ENCODE results near the gene PUM2.
"Not testable (repeated sequence)": the region's sequence is repeated elsewhere in the genome, so short reads cannot be mapped to it uniquely, and the experiment has no call there.

Gene PUM2

DNA sequence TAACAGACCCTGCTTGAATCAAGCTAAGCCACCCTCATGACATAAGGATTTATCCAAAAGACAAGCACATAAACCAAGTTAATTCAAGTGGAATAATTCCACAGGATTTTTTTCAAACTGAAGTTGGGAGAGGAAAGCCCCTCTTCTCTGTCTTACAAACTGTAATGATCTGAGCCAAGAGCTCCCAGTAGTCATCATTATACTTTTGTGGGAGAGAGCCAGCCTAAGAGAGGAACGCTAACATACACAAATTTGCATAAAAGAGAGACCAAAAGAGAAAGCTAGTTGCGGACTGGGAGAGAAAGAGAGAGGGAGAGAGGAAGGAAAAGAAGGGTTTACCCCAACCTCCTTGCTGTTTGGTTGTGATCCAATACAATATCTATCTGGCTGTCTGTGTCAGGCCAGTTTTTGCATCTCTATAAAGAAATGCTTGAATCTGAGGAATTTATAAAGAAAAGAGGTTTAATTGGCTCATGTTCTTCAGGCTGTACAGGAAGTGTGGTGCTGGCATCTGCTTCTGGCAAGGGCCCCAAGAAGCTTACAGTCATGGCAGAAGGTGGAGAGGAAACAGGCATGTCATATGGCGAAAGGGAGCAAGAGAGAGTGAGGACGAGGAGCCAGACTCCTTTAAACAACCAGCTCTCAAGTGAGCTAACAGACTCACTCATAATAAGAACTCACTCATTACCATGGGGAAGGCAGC, 20.8 kb upstream of the PUM2 start:
- DNase-seq (ENCODE audit: low read depth, low spot score): no peak

DNA sequence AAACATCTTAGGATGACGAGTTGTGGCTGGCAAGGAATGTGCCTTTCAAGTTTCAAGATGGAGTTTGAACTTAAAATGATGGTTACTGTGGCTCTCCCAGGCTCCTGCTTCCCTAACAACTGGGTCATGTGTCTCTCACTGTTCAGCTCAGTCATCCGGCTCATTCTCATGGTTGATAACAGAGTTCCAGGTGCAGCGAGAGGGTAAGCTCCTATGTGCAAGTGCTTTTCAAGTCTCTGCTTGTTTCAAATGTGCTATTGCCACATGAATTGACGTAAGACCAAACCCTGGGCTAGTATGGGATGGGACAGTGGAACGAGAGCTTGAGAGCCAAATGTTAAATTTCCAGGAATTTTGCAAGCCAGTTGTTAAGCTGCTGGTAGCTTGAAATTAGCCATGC, 19.5 kb upstream of the PUM2 start:
- DNase-seq (ENCODE audit: low read depth, low spot score): no peak

DNA sequence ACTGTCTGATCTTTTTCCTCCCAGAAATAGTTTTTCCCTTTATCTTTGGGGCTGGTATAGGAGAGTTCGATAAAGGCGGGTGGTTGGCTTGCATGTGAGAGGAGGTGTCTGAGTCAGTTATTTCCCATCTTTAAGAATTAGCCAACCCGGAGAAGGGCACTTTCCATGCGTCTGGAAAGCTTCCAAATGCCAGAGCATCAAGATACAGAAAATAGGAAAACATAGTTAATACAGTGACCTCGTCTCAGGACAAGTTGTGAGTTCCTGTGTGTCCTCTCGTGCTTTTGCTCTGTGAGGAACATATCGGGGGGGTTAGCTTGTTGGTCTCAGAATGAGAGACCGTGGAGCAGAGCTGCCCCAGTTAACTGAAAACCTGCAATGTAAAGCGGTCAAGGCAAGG, 18.7 kb upstream of the PUM2 start:
- no peak for DNase-seq (ENCODE audit: low read depth, low spot score)

DNA sequence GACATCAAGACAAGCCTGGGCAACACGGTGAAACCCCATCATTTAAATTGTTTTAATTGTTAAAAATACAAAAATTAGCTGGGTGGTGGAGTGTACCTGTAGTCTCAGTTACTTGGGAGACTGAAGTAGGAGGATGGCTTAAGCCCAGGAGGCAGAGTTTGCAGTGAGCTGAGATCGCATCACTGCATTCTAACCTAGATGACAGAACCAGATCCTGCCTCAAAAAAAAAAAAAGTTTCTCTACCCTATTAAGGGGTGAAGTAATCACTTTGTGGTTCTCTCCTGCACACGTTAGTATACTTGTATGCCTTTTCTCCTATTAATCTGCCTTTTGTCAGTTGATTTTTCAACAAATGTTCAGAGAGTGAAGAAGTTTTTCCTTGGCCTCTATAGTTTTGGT, 18.1 kb upstream of the PUM2 start:
- DNase-seq (ENCODE audit: low read depth, low spot score): no peak

DNA sequence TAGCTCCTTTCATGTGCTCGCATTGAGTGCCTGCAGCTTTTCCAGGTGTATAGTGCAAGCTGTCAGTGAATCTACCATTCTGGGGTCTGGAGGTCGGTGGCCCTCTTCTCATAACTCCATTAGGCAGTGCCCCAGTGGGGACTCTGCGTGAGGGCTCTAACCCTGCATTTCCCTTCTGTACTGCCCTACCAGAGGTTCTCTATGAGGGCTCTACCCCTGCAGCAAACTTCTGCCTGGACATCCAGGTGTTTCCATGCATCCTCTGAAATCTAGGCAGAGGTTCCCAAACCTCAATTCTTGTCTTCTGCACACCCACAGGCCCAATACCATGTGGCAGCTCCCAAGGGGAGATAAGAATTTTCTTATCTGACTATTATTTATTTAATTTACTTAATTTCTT, 17.3 kb upstream of the PUM2 start:
- DNase-seq (ENCODE audit: low read depth, low spot score): not testable (repeated sequence)

DNA sequence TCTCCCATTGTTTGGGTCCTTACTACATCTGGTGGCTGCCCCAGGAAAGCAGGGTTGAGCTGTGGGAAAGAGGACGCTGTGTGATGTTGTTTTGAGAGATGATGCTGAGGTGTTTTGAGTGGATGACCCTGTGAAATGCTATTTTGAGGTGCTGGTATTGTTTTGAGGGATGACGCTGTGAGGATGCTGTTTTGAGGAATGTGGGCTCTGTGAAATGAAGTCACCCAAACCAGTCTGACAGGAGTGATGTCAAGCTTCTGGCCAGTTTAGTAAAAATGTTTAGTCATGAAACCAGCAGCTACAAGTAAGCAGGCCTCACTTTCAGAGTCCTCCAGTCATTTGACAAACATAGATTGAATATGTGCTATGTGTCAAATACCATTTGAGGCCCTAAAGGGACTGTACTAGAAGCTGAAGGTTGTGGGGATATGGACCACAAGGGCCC, 16.1 kb upstream of the PUM2 start:
- no peak for DNase-seq (ENCODE audit: low read depth, low spot score)

DNA sequence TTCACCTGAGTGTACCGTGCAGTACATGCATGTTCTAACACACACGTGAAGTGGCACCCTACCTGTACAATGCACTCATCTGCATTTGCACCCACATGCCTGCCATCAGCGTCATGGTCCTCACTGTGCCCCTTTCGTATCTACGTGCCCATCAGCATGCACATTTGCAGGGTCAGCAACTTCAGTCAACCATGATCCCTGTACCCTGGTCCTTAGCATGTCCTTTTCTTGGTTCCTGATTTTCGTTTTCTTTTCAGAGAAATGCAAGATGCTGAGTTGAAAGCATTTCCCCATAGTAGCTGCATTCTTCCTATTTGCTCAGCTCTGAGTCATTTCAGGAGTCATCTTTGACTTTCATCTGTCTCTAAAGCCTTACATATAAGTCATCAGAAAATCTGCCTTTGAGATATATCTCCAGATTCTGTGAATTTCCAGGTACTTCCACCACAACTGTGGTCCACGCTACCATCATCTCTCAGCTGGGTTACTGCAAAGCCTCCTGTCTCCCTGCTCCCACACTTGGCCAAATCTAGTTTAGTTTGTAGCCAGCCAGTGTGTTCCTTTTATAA, 14.7 kb upstream of the PUM2 start:
- DNase-seq (ENCODE audit: low read depth, low spot score): no peak

DNA sequence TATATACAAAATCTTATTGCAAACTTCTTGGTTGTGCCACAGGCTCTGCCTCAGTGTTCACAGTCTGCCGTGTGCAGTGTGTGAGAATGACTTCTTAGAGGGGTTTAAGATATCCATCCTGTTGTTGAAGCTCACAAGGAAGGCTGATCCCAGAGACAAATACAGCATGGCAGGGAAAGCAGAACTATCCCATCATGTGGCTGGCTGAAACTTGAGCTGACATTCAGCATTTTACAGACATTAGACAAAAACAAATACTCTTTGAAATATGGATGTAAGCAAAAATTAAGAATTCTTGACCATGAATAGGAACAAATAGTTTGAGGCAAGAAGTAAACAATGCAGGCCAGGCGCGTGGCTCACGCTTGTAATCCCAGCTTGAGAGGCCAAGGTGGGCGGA, 12.9 kb upstream of the PUM2 start:
- DNase-seq (ENCODE audit: low read depth, low spot score): no peak

DNA sequence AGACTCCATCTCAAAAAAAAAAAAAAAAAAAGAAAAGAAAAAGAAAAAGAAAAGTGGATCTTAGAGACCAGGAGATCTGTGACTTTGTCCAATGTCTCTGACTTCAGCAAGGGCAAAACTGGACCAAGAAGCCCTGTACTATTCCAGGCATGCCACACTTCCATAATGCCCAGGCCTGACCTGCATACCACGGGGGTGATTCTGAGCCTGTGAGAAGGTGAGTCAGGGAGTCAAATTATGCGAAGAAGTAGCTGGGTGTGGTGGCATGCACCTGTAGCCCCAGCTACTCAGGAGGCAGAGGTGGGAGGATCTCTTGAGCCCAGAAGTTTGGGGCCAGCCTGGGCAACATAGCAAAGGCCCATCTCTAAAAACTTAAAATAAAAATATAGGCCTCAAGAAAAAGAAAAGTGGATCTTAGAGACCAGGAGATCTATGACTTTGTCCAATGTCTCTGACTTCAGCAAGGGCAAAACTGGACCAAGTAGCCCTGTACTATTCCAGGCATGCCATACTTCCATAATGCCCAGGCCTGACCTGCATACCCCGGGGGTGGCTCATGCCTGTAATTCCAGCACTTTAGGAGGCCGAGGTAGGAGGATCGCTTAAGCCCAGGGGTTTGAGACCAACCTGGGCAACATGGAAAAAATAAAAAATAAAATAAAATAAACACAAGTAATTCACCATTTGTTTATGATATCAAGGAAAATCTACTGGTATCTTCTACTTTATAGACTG, 12.2 kb upstream of the PUM2 start:
- DNase-seq (ENCODE audit: low read depth, low spot score): no peak

DNA sequence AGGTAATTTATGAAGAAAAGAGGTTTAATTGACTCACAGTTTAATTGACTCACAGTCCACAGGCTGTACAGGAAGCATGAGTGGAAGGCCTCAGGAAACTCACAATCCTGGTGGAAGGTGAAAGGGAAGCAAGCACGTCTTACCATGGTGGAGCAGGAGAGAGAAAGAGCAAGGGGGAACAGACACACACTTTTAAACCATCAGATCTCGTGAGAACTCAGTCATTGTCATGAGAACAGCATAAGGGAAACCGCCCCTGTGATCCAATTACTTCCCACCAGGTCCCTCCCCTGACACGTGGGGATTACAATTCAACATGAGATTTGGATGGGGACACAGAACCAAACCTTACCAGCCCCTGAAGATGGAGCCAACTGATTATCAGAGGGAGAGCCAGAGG, 11.2 kb upstream of the PUM2 start:
- DNase-seq (ENCODE audit: low read depth, low spot score): no peak

DNA sequence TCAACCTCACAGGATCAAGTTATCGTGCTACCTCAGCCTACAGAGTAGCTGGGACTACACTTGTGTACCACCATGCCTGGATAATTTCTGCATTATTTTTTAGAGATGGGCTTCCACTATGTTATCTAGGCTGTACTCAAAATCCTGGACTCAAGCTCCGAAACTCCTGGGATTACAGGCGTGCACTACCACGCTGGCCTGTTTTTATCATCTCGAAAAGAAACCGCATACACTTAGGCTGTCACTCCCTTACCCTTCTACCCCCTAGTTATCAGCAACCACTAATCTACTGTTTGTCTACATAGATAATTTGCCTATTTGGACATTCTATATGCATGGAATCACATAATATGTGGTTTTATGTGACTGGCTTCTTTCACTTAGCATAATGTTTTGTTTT, 8.5 kb upstream of the PUM2 start:
- DNase-seq (ENCODE audit: low read depth, low spot score): no peak

DNA sequence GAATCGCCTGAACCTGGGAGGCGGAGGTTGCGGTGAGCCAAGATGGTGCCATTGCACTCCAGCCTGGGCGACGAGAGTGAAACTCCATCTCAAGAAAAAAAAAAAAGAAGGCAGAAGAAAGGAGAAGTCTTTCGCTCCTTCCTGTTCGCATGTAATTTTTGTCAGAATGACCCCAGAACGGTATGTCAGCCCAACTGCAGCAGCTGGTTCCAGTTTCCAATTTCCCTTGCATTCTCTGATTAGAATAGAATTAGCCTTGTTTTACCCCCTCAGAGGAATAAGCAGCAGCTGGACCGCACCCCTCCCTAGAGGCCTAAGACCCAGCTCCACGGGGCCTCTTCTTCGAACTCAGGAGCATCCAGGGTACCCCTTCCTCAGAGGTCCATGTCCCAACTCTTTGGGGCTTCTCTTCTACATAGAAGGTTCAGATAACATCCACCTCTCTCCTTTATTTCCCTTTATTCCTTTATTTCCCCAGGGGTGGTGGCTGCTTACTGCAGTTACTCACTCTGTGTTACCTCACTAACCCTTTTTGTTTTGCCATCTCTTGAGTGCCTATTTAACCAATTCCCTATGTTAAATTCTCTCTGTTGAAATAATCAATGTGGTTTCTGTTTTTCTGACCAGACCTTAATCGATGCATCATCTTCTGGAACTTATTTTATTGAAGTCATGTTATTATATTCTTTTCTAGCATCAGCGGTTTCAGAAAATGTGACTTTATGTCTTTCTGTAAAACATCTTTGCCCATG, 7.2 kb upstream of the PUM2 start:
- DNase-seq (ENCODE audit: low read depth, low spot score): no peak

DNA sequence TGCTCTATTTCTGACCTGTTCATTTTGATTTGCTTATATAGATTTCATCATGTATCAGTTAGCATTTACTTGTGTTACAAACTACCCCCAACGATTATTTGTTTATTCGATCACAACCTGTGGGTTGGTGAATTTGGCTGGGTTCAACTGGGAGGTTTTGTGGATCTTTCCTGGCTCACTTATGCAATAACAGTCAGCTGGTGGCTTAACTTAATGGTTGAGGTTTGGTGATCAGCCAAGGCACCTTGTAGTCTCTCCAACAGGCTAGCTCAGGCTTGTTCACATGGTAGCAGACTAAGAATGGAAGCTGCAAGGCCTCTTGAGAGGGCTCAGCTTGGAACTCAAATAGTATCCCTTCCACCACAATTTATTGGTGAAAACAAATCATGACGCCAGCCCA, 5.4 kb upstream of the PUM2 start:
- DNase-seq (ENCODE audit: low read depth, low spot score): peak; percentile 10

DNA sequence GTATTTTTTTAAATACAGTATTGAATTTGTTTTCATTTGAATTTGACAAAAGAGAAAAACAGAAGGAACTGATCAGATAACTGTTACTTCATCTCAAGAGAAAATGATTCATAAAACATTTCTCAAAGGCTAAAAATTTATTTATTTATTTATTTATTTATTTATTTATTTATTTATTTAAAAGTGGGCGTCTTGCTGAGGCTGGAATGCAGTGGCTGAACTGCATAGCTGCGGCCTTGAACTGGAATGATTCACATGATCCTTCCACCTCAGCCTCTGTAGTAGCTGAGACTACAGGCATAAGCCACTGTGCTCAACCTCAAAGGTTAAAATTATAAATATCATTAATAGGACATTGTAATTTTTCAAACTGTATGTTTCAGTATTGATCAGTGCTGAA, 4.5 kb upstream of the PUM2 start:
- DNase-seq (ENCODE audit: low read depth, low spot score): no peak

DNA sequence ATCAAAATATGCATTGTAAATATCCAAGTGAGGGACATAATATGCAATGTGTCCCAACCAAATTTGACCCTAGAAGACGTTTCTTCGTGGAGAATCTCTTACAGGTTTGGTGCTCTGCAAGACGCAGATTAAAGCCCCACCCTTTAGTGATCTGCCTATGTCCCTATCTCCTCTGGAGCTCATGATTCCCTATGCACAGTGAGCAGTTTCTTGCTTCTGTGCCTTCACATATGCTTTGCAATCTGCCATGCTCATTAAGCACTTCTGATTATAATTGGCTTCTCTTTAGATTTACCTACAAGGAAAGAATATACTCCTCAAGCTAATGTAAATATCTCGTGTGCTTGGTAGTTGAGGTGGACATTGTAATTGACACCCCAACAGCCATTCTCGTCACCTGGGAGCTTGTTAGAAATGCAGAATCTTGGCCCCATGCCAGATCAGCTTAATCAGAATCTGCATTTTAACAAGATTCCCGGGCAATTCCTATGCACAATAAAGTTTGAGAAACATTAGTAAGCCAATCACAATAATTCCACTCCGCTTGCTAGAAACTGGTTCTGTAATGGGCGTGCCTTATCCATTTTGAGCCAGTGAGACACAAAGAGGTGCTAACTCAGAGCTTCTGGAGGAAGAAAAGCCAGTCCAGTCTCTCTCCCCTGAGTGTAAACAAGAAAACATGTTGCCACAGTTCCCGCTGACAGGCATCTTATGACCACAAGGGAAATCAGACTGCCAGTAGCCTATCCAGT, 2.8 kb upstream of the PUM2 start:
- DNase-seq (ENCODE audit: low read depth, low spot score): no peak

DNA sequence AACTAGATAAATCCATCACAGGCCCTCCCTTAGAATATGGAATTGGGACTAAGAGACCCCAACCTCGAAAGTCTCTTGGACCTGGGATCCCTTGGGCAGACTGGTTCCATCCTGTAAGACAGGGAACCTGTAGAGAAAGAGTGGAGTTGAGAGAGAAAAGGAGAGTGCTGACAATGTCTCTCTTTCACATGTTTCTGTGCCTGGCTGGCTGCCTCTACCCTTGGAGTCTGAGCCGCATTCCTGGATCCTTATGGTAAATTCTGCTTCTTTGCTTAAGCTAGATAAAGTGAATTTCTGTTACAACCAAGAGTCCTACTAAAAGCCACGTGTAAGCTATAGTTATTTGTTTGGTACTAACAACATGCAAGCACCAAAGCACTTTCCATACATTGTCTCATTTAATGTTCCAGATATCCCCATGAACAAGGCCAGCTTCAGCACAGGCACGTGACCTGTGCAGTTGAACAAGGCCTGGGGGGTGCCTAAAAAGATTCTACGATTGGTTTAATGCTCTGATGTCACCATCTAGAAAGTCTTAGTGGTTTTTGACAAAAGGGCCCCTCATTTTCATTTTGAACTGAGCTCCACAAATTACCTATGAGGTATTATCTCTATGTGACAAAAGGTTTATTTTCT, 2.1 kb upstream of the PUM2 start:
- no peak for DNase-seq (ENCODE audit: low read depth, low spot score)

DNA sequence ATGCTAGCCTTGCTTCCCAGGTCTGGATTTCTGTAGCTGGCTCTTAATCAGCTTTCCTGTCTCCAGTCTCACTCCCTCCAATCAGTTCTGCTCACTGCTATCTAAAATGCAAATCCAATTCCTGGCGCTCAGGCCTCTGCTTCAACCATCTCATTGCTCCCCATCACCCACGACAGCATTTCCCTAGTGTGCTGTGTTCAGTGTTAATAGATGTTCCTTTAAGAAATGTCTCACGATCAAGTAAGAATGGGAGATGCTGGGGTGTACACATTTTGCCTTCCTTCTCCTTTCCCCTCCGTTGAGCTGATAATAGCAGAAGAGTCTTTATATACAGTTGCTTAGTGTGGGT, 1.6 kb upstream of the PUM2 start:
- no peak for DNase-seq (ENCODE audit: low read depth, low spot score)

DNA sequence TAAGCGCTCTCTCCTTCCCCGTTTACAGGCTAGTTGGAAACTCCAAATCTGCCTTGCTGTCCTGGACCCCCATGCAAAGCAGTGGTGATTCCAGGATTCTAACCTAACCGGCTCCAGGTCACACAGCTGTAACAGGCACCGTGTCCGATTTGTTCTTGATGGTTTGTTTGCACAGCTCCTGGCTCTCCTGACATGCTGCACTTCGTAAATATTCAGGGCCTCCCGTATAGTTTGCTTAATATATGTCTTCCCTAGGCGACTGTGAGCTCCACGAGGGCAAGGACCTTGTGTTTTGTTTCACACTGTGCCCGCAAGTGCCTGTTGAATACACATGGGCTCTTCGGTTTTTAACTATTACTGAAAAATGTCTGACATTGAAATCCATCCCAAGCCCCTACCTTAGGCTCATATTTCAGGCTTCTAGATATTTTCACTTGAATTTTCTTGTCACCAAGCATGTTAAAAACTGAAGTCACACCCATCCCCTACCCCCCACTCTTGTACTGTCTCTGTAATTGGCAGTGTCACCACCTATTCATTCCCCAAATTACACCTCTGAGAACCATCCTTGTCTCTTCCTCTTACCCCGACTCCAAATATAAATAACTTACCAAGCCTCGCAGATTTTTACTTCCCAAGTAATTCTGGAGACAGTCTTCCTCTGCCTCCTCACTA, 1.0 kb upstream of the PUM2 start:
- peak; percentile 8 for DNase-seq (ENCODE audit: low read depth, low spot score)

DNA sequence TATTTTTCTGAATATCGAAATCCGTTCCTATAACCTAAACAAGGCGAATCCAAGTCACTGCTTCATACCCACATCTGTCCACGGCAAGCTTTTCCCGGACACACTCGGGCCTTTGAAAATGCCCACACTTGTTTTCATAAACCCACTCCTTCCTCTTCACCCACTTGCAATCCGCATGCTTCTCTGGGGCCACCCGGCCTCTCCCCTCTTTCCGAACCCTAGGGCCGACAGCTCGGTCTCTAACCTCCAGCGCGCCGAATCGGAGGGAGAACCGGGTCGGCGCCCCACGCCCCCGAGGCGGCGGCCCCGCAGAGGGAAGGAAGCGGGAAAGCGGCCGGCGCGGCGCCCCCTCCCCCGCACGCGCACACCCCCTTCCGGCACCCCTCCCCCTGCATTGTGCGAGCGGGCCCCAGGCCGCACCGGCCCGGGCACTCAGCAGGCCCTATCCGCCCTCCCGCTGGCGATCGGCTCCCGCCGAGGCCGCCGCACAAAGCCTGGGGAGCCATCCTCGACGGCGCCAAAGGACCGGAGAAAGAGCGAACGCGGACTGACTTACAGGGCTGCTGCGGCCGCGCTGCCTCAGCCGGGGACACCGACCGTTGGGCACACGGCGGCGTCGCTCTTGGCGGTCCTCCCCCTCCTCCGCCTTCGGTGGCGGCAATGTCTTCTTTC, 467 bp downstream of the PUM2 start:
- no peak for DNase-seq (ENCODE audit: low read depth, low spot score)

DNA sequence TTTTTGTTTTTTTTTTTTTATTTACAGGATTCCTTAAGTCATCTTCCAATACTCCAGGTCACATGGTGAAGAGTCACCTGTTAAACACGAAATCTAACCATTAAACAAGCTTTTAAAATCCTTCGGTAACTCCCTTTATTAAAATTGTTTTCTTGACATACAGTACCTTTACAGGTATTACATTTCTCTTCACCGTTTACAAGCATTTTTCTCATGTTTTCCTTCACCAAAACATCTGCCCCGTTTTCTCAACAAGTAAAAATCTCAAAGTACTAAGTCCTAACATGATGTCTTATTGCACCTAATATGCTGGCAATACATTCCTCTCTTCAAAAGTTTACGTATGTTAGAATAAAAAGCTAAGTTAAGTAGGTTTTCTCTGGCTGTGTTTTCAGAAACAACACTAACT, 1.1 kb downstream of the PUM2 start:
- DNase-seq (ENCODE audit: low read depth, low spot score): no peak

Measured in brain pericyte (primary cell).